Inflammatory macrophage treated with lipopolysaccharide for 1 hour (primary cell): ENCODE results near the gene FGF8.

Experiments
- DNase-seq, 2 donors: peaks; one replicate each; pipeline ENCODE4 v3.0.0-alpha.2; 2020 to 2022

The FGF8 gene

DNA sequence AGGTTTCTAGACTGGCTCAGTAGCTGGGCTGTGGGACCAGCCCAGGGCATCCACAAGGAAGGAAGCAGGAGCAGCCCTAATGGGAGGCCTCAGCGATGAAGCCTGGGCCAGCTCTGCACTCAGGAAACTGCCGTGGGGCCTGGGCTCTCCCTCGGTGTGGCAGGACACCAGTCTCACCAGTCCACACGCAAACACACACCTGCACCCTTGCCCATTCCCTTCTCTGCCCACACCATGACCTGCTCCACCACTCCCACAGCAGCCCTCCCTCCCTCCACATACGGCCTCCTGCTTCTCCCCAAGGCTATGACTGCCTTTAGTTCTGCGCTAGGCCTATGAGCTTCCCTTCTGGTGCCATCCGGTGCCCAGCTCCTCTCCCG lies 7.1 kb downstream of the FGF8 start:
- no peak for DNase-seq

DNA sequence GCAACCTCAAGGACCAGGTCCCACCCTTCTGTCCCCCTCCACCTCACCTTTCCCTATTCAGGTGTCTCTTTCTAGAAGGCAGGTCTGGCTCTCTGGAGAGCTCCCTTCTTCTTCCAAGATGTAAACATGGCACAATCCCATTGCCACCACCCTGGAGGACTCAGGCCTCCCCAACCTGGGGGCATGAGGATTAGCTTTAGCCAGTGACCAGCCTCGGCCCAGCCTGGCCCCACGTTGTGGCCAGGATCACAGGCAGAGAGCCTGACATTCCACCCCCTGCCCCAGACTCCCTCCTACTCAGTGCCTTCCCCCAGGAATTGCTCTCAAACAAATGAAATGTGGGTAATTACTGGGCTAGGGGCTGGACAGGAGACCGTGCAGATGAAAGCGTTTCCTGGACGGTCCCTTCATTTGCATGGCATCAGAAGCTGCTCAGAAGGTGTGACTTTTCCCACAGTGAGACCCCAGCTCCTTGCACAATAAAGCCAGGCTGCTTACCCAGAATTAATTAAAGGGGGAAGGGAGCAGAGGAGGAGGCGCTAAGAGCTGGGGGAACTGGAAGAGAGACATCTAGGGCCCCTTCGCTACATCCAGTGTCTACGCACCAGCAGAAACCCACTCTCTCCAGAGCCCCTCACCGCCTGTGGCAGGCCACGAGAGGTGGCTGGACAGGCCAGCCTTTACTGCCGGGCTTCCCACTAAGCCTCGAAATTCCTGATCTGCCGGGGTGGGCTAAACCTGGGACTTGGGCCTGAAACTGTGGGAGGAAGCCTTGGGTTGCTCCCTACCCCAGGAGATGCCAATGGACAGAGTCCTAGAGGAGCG lies 7.7 kb downstream of the FGF8 start:
- no peak for DNase-seq

DNA sequence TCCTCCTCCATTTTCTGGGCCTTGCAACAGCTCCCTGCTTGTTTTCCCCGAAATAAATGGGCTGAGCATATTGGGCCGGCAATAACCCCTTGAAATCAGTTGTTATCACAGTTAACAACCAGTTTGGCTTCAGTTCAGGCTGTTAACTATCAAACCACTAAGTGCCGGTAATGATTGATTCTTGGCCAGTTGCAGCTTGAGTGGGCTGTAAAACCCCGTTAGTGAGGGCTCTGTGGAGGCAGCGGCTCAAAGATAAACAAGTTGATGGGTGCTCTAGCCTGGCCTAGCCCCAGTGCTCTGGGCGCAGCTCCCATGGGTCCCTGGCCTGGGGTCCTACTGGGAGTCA lies 8.3 kb downstream of the FGF8 start:
- no peak for DNase-seq

DNA sequence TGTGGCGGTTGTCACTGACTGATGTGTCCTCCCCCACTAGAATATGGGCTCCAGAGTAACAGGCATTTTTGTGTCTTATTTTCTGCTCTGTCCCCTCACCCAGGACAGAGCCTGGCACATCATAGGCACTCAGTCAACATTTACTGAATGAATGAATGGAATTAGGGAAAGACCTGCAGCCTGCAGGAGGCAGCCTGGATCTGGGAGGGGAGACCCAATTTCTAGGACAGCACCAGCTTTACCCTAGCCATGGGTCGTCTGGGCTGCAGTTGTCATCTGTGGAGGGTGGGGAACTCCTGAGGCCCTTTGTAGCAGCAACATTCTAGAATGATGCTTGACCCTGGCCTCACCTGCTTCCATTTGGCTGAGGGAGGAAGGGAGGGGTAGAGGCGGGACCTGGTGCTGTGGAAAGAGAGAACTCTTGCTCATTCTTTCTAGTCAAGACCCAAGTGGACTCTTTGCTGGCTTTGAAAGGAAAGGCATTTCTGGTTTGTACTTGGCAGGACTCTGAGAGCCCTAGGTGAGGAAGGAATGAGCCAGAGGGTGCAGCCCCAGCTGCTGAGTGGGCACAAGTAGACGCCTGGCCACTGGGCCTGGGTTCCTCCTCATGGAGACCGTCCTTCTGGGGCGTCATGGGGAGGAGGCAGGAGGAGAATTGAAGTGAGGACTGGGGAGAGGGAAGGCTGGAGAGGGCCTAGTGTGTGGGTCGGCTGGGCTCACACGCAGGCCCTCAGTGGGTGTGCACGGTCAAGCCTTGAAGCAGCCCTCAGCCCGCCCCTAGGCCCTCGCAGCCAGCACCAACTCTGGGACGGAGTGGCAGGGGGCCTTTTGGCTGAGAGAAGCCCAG lies 8.9 kb downstream of the FGF8 start:
- DNase-seq, result no peak

DNA sequence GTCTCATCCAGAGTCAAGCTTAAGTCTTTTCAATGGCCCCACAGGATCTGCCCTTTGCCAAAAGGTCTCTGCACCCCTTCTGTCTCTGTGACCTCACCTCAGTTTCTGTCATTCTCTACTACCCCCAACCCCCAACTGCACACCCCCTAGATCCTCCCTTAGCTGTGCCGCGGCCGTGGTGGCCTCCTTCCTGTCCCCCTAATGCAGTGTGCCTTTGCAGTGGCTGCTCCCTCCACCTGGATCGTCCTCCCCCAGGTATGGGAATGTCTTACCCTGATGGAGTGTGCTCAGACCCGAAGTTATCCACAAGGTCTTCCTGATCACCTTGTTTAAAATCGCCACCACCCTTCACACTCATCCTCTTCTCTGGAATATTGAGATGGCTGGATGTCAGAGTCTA lies 9.6 kb downstream of the FGF8 start:
- no peak for DNase-seq

DNA sequence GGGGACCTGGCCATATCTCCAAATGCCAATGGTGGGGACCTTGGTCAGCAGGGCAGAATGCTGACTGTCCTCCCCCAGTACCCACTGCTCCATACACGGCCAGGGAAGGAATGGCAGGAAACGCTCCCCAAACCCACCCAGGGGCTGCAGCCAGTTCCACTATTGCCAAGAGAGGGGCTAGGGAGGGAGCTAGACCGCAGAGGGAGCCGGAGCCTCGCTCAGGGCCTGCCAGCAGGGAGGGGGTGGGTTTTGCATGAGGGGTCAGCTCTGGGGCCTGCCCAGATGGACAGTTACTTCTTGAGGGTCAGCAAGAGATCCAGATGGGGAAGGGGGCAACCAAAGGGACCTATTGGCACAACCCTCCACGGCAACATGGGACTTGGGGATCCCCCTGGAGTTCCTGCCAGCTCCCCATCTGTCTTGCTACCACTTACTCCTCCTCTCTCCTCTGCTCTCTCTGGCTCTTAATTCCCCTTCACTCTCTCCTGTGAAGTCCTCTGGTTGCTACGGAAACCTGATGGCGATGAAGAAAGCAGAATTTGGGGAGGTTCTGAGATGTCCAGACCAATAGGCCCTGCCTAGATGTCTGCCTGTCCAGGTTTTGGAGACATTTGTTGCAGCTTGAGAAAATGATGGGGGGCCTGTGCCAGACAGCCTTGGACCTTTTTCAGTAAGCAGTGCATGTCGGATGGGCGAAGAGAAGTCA lies 12.6 kb downstream of the FGF8 start:
- DNase-seq, result no peak

DNA sequence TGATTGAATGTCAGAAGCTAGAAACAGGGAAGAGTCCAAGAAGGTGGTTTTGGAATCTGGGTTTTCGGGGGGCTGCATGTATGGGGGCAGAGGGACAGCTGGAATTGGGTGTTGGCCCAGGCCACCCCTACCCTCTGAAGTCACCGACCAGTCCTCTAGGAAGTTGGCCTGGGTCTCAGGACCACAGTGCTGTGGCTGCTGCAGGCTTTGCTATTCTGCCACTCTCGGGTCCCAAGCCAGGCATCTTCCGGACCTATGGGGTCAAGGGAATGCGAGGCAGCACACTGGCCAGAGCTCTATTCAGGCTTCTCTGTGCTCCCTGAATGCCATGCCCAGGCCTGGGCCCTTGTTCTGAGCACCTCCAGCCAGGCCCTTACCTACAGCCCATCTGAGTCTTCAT lies 13.2 kb downstream of the FGF8 start:
- no peak for DNase-seq

DNA sequence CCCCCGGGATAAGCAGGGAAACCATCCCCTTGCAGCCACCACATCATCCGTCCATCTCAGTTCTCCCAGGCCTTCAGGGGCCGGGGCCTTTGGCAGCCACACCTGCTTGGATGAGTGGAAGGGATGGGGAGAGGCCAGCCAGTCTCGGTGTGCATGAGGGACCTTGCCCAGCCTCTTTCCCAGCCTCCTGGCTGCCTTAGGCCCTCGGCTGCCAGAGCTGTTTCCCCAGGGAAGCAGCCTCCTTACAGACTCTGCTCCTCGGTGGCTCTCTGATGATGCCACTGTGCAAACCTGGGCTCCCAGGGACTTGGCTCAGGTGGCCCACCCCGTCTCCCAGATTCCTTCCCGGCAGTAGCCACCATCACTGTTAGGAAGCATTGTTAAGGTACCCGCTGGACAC lies 14.7 kb downstream of the FGF8 start:
- DNase-seq, result no peak

DNA sequence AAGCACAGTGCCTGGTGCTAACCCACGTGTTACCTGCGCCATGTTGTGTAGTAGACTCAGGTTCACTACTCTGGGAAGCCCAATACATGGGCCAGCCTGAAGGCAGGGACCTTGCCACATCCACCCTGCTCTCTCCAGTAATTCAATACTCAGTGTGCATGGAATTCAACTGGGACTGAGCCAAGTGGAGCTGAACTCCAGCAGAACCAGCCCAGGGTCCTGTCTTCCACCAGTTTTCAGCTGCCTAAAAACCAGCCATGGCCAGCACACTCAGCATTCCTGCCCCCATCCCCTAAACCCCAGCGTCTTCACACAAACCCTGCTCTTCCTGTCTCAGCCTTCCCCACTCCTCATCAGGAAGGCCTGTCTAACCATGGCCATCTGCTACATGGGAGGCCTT lies 15.4 kb downstream of the FGF8 start:
- no peak for DNase-seq

DNA sequence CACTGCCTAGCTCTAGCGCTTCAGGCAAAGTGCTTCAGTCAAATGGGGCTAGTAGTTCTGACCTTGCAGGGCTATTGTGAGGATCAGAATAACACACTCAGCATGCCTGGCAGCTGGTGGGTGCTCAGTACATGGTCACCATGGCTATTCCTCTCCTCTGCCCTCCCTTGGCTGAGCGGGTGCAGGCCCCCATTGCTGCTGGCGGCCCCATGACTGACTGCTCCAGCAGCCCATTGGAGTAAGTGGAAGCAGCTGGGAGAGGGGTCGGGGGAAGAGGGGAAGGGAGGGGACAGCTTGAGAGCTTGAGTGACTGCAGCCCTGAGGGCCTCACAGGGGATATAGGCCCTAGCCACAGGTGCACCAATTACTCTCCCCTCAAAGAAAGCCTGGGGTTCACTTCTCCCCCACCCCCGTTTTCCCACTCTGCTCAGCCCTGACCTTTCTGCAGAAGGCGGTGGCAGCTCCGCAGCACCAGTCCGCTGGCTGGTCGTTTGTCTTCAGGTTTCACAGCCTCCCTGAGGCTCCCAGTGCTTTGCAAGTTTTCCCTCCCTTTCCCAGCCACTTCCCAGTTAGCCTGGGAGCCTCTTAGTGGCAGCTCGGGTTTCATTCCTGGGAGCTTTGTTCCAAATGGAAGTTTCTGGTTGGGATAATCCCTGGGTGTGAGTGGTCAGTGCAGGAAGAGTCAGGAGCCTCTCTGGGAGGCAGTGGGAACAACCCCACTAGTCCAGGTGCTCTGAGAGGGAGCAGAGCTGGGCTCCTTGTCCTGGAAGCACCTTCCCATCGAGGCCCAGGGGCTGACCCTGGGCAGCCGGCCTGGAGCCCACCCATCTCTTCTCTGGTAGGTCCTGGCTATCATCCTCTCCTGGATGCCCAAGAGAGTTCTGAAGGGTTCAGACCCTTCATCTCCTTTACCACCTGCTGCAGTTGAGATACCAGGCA lies 16.3 kb downstream of the FGF8 start:
- no peak for DNase-seq

DNA sequence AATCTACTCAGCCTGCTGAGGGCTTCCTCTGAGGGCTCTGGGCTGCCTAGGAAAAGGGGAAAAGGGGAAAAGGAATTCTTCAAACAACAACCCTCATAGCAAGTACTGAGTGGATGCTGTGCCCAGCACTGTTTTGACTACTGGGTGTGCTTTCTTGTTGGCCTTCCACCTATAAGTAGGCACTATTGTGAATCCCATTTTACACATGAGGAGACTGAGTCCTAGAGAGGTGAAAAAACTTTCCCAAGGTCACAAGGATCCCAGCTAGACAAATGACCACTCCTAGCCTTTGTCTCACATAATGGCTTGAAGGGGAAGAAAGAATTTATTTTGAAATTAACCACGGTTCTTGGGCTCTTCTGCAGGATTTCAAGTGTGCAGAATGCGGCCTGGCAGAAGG lies 17.1 kb downstream of the FGF8 start:
- DNase-seq, result no peak

DNA sequence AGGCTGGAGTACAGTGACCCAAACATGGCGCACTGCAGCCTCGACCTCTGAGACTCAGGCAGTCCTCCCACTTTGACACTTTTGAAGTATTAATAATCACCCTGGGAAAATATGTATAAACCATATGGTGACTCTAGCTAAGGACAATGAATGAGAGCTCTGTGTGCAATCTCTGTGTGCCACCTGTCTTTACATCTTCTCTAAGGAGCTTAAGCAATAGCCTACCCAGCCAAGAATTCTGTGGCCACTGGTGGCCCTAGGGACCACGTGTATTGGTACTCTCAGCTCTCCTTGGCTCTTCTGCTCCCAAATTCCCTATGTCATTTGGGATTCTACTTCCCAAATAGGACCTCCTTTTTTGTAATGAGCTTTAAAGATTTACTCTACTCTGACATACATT lies 23.7 kb downstream of the FGF8 start:
- DNase-seq, result no peak

DNA sequence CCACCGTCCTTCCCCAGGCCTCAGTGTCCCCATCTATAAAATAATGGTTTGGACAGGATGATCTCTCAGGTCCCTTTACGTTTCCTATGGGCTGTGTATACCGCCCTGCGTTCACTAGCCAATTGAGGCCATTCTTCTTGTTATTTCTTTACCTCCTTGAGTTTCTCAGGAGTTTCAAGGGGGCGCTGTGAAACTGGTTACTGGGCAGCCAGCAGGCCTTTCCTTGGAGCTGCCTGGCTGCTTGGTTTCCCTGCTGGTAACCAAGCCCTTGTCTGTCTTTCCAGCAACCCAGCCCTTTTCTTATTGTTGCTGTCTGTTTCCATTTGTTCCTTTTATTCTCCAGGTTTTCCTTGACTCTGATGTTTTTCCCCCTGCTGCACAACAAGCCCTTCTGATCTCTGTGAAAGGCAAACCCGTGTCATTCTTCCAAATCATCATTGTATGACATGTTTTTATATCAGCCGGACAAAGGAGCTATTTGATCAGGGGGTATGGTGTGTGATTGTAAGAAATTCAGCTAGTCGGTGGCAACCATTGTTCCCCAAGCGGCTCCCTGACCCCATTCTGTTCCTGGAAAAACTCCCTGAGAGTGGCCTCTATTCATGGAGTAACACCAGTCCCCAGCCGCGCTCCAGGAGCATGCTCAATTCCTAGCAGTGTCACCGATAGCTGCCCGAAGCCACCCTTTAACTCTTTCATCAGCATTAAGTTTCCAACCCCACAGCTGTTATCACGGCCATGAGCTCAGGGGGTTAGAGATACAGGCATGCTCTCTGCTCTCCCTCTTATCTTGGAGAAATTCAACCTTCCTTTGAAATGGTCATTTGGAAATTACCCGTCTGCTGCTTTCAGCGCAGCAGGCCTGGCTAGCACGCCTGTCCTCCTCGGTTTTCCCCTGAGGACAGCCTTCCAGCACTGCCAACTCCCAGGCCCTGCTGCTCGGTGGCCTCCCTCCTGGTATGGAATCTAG lies 26.6 kb downstream of the FGF8 start:
- no peak for DNase-seq

DNA sequence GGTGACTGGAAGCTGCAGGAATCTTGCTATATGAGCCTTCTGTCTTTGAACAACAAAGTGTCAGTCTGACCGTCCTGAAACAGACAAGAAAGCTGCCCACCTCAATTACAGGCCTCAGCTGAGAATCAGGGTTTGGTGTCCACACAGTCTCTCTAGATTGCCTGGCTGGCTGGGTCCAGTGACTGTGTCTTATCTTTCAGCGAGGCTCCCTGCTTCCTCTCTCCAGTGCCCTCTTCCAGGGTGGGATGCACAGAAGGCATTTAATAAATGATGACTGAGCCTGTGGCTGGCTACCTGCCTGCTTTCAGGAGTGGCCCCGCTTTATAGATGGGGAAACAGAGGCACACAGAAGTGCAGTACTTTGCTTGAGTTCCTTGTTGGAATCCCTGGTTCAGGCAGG lies 27.4 kb downstream of the FGF8 start:
- DNase-seq, result no peak

DNA sequence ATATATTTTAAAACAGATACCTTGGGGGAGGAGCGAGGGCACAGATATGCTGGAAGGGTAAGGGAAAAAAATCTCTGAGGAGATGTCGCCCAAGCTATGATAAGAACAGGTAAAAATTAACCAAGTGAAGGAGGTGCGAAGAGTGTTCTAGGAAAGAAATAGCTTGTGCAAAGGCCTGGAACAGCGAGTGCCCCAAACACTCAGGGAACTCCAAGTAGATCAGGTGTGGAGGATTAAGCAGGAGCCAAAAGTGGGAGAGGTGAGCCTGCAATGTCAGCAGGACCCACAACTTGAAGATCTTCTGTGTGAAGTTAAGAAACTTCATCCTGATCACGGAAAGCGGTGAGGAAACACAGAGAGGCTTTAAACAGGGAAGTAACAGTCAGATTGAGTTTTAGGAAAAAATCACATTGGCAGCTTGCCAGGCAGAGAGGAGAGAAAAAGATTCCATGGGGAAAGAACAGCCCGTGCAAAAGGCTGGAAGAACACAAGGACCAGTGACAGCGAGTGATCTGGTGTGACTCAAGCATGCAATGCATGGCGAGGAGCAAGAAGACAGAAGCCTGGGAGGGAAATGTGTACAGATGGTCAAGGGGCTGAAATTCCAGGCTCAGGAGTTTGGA lies 30.7 kb downstream of the FGF8 start:
- peak in 1 of 2 donors; percentile 3 for DNase-seq

DNA sequence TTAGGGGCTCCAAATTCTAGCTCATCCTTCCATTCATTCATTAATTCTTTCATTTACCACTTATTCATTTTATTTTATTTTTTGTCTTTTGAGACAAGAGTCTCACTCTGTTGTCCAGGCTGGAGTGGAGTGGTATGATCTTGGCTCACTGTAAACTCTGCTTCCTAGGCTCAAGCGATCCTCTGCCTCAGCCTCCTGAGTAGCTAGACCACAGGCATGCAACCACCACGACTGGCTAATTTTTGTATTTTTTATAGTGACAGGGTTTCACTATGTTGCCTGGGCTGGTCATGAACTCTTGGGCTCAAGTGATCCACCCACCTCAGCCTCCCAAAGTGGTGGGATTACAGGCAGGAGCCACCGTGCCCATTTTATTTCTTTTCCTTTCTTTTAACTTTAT lies 31.6 kb downstream of the FGF8 start:
- no peak for DNase-seq

DNA sequence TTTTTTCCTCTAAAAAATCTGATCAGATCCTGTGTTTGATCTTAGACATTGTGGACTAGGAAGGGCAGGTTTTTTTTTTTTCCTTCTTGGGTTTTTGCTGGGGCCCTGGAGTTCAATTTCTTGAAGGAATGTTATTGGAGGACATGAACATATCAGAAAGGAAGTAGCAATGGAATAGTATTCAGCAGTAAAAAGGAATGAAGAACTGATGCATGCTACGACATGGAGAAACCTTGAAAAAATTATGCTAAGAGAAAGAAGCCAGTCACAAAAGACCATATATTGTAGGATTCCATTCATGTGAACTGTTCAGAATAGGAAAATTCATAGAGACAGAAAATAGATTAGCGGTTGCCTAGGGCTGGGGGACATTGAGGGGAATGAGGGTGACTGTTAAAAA lies 34.0 kb downstream of the FGF8 start:
- DNase-seq, result no peak

DNA sequence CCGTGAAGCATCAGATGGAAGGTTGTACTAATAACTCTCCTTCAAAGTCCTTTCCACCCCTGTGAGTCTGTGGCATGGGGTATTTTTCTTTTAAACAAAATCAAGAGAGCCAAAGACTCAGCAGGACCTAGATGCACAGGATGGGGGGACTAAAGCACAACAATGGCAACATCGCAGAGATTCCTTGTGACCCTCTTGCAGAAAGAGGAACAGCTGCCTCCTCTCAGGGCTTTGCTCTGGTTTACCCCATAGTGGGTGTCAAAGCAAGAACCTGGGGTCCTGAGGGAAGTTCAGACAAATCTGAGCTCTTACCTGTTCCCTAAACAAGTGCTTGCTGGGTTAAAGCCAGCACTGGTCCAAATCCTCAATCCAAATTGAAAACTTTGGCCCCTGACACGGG lies 39.2 kb downstream of the FGF8 start:
- DNase-seq, result no peak

DNA sequence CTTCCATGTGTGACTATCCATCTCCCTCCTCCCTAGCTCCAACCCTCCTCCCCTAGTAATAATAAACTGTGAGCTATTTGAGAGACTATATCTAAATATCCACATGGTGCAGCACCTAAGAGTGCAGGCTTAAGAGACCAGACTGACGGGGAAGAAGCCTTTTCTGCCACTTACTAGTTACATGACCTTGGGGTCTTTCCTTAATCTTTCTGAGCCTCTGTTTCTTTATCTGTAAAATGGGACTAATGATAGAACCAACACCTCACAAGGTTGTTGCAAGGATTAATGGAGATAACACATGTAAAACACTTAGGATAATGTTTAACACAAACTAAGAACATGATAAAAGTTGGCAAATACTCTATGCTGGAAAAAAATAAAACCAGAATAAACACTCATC lies 43.8 kb downstream of the FGF8 start:
- DNase-seq, result no peak

DNA sequence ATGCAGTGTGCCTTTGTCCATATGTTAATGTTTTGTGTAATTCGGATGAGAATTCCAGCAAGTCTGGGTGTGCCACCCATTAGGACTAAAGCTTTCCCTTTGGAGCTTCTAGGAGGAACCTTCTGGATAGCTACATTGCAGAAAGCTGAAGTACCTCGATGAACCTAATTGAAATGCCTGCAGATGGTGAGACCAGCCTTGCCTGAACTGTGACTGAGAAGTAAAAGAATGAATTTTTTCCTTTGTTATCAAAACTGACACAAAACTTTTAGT lies 49.9 kb downstream of the FGF8 start:
- DNase-seq, result no peak
